G401.6 (cell line): ENCODE measurements around the gene ATRNL1.
"Not testable (repeated sequence)": the region's sequence is repeated elsewhere in the genome, so short reads cannot be mapped to it uniquely, and the experiment has no call there.

ENCODE experiments used
- FAIRE-seq: peaks from 2 replicates; lab custom pipeline; 2012; peaks lifted over from hg19 to GRCh38; lab: Jason Lieb, UNC

ATRNL1 gene

GRCh38 chr10:115091161-115091560 is 2.0 kb upstream of the ATRNL1 start:
- no peak for FAIRE-seq

DNA sequence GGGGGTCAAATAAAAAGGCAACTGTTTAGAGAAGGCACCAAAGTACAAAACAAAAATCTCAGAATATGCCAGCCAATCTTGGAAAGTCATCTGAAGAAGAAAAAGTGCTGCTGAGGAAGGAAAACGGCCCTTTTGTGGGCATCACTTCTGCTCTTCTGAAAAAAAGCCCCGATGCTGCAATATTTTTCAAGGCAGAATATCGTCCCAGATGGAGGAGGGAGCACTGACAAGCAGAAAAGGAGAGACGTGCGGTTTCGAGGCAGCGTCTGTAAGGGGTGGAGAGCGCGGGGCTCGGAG is 959 bp upstream of the ATRNL1 start:
- no peak for FAIRE-seq

DNA sequence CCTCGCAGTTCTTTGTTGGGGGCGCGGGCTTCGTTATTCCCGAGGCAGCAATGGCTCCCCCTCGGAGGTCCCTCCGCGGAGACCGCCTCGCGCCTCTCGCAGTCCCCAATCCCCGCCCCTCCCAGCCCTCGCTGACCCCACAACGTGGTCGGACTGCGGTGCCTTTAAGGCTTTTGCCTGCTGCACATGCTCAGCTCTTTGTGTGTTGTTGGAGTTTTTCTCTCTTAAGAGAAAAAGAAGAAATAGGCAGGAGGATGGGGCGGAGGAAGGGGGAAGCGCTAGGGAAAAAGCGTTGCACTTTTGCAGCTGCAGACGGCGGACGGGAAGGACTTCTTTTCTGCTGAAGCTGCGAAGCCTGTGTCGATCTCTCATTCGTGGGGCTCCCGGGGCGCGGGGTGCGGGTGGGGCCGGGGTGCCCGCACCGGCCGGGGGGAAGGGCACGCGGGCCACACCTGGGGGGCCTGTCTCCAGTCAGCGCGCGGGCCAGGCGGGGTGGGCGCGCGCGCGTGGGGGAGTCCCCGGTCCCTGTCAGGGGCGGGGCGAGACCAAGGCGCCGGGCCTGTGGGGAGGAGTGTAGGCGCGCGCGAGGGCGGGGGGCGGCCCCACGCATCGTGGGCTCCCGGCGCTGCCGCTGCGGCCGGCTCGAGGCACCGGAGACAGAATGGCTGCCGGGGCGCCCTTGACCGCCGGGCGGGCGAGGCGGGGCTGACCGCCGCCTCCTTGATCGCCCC is 445 bp upstream of the ATRNL1 start:
- FAIRE-seq = no peak

DNA sequence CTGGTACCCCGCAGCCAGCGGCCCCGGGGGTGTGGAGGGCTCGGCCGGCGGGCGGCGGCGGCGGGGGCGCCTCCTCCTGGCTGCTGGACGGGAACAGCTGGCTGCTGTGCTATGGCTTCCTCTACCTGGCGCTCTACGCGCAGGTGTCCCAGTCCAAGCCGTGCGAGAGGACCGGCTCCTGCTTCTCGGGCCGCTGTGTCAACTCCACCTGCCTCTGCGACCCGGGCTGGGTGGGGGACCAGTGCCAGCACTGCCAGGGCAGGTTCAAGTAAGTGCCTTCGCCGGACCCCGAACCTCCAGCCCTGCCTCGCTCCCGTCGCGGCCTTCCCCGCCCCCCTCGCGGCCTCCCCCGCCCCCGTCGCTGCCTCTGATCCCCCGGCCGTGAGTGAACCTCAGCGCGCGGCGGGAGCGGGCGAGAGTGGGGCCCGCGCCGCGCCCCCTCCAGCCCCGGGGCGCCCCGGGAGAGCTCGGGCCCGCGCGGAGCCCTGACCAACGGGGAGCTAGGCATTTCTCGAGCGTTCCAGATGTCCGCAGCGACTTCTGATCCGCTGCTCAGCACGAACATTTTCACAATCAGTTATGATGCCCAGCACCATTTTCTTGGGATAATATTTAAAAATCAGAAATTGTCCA is 727 bp downstream of the ATRNL1 start:
- FAIRE-seq = no peak

DNA sequence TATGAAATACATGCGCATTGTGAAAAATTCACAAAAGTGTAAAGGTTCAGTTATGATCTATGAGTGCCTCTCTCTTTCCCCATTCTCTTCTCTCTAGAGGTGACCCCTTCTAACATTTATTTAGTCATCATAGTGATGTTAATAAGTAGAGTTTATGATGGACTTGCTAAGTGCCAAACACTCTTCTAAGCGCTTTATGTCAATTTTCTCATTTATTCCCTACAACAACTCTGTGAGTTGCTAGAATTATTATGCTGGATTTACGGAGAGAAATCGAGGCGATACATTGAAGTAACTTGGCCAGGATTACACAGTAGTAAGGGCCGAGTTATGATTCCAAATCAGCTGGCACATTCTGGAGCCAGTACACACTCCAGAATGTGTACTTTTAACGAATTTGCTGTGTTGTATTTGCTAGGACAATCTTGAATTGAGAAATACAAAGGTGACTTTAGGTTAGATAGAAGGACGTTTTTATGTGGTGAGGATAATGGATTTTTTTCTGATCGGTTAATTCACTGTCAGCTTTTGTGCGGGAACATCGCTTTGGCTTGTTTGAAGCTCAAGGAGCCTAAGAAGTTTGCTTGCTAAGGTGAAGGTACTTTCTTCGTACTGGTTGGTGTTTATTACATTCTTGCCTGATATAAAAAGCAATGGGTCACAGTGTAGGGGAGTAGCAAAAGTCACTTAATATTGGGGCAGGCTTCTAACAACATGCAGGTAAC is 1.4 kb downstream of the ATRNL1 start:
- FAIRE-seq = no peak

GRCh38 chr10:115095758-115096157 is 2.6 kb downstream of the ATRNL1 start:
- no peak for FAIRE-seq

GRCh38 chr10:115103700-115104099 is 10.5 kb downstream of the ATRNL1 start:
- no peak for FAIRE-seq

GRCh38 chr10:115105411-115105810 is 12.2 kb downstream of the ATRNL1 start:
- not testable (repeated sequence) for FAIRE-seq

- no peak for FAIRE-seq
Observed at GRCh38 chr10:115107830-115108229, 14.7 kb downstream of the ATRNL1 start.

DNA sequence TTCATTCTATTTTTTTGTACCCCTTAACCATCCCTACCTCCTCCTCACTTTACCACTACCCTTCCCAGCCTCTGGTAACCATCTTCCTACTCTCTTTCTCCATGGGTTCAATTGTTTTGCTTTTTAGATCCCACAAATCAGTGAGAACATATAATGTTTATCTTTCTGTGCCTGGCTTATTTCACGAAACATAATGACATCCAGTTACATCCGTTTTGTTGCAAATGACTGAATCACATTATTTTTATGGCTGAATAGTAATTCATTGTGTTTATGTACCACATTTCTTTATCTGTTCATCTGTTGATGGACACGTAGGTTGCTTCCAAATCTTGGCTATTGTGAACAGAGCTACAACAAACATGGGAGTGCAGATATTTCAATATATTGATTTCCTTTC is 24.1 kb downstream of the ATRNL1 start:
- no peak for FAIRE-seq

DNA sequence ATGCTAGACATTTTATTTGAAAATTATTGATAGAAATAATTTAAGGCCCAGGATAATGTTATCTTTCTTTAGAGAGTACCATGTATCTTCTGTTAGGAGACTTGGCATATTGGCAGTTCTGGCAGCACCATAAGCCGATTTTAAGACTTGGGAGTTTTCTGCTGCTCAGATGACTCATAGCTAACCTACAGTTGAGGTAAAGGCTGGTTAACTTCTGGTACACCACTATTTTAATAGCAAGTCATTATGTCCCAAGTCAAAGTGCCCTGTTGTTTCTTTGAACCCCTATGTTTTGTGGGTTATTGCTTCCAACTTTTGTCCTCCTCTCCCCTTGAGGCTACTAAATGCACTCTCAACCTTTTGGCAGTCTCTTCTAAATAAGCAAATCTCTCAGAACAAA is 25.2 kb downstream of the ATRNL1 start:
- no peak for FAIRE-seq

DNA sequence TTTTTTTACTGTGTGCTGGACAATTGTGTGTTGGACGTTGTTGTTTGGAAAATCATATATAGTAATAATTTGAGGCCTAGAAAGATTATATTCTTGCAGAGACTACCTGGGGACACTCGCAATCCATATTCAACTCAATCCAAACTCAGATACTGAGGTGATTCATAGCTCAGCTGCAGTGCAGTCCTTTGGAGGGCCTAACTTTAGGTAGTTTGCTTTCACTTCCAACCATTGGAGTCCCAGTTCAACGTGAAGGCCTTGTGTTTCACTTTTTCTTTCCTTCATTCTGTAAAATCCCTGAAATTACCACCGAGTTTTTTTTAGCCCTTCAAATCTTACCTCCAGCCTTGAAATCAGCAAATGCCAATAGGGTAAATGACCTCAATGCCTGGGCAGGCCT is 32.3 kb downstream of the ATRNL1 start:
- no peak for FAIRE-seq

DNA sequence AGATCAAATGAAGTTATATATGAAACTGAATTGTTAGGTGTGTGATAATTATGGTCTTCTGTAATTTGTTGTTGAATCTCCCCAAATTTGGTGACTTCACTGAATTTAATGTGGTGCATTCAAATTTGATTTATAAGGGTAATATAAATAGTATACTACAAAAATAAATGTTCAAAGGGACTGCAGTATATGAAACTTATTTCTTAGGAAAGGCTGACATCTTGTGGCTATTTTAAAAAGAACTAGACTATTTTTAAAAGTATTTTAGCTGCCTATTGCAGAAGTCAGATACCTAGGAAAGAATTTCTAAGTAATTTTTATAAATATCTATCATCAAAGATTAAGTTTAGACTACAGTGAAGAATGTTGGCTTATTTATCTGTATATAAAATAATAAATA is 36.6 kb downstream of the ATRNL1 start:
- peak; percentile 94 for FAIRE-seq

- no peak for FAIRE-seq
Observed at GRCh38 chr10:115136616-115137015, 43.5 kb downstream of the ATRNL1 start.

GRCh38 chr10:115141254-115141653 is 48.1 kb downstream of the ATRNL1 start:
- FAIRE-seq = peak; percentile 87

DNA sequence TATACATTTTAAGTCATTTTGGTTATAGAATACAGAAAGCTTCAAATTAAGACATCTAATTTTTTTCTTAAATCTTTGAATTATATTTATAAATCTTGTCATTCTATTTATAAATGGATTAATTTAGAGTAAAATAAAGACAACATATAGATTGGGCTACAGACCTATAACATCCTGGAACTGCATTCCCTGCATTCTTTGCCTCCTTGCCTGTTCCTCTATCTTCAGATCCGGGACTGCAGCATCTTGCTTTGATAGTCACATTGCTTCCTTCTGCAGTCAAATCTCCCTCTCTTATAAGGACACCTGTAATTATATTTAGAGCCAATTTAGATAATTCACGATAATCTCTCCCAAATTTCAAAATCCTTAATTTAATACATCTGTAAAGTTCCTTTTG is 64.2 kb downstream of the ATRNL1 start:
- FAIRE-seq = no peak

- FAIRE-seq = no peak
Observed at GRCh38 chr10:115163129-115163528, 70.0 kb downstream of the ATRNL1 start.

DNA sequence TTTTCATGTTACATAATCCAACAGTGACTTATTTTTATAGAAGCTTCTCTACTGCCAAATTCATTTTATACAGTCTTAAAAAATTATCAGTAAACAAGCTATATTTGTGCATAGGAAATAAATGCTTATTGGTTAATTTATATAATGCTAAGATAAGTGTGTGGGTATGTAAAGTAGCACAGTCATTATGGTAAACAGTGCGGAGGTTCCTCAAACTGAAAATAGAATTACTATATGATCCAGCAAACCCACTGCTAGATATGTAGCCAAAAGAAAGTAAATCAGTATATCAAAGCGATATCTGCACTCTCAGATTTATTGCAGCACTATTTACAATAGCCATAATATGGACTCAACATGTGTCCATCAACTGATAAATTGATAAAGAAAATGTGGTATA is 71.1 kb downstream of the ATRNL1 start:
- FAIRE-seq = no peak

DNA sequence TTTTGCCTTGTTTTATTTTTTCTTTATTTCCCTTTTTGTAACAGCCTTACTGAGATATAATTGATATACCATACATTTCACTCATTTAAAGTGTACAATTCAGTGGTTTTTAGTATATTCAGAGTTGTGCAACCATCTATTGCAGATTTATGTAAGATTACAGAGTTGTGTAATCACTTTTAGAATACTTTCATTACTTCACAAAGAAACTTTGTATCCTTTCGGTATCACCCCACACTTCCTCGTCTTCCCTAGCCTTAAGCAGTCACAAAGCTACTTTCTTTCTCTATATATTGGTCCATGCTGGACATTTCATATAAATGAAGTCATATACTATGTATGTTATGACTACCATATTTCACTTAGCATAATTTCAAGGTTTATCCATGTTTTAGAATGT is 74.6 kb downstream of the ATRNL1 start:
- FAIRE-seq = no peak

- FAIRE-seq = peak; percentile 94
Observed at GRCh38 chr10:115171392-115171960, 78.3 kb downstream of the ATRNL1 start.

DNA sequence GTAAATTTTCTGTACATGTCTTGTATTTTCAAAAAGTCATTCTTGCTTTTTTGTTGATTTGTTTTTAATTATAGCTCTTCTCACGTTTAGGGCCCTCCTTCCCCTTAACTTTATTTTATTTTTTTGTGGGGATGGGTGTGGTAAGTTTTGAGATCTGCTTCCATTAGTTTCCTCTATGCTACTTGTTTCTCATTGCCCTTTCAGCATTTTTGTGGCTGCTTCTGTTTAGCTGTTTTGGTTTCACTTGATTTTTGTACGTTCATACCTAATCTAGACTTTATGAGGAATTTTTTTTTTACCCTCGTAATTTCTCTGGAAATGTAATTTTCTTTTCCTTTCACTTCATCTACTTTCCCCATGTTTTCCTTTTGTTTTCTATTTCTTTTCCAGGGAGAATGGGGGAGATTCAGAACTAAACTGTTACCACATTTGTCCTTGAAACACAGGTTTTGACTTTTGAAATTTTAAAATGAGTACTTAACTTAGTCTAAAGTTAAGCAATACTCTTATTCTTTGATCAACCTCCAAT is 80.8 kb downstream of the ATRNL1 start:
- no peak for FAIRE-seq

GRCh38 chr10:115207276-115207675 is 114.1 kb downstream of the ATRNL1 start:
- FAIRE-seq = not testable (repeated sequence)

- FAIRE-seq = no peak
Observed at GRCh38 chr10:115209133-115209532, 116.0 kb downstream of the ATRNL1 start.
